GM08714 (cell line): ENCODE measurements around the gene BANF2.
"Not testable (repeated sequence)": the region's sequence is repeated elsewhere in the genome, so short reads cannot be mapped to it uniquely, and the experiment has no call there.

Experiments
- H3K4me3 ChIP-seq: fragments of 200-500 bp; sonication (Bioruptor generic); 2 replicates; pipeline ENCODE4 v1.5.1; 2014; ENCODE audit warnings: mild to moderate bottlenecking, low read length, inconsistent platforms
- ZNF274 ChIP-seq: IDR thresholded peaks from 2 replicates; pipeline ENCODE4 v1.6.1; 2012; ENCODE audit warnings: mild to moderate bottlenecking, low read depth, low read length

BANF2 gene

DNA sequence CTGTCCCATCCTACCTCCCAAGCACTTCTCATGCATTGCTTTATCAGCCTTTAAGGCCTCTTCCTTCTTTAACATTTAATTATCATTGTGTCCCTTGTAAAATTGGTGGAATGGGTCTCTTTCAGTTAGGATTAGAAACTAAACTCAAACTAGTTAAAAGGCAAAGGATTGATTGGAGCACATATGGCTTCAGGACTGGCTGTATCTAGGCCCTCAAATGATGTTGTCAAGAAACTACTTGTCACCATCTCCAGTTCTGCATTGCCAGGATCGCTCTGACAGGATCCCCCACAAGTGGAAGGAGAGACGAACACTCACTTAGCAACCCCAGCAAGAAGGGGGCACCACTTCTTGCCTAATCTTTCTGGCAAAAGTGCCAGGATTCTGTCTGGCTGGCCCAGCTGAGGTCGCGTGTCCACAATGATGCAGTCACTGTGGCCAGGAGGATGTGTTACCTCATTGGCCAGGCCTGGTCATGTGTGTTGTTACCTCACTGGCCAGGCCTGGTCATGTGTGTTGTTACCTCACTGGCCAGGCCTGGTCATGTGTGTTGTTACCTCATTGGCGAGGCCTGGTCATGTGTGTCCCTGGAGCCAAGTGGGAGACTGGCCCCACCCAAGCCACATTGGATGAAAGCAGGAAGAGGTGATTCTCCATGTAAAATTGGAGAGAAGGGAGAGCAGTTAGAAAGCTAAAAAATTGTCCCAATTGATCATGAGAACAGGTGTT lies 5.0 kb downstream of the BANF2 start:
- H3K4me3 ChIP-seq: no peak overlapping the region

DNA sequence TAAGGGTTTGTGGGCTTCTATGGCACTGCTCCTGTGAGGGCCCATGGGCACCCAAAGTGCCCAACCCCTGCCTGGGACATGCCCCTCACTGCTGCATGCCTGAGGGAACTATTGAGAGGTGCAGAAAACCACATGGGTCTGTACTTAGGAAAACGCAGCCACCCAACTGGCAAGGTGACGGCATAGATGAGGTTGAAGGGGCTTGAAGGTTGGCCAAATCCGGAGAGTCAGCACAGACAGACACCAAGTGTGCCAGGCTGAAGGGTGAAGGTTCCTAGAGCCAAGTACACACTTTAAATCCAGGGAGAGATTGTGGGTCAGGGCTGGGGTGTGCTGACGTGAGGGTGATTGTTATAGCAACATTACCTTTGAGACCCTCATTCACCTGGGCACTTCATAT lies 6.2 kb downstream of the BANF2 start:
- no peak overlapping the region for H3K4me3 ChIP-seq
- TF ChIP-seq ZNF274: no peak

More for the DNA sequence above, 5.0 kb downstream of the BANF2 start:
- no peak for TF ChIP-seq ZNF274

DNA sequence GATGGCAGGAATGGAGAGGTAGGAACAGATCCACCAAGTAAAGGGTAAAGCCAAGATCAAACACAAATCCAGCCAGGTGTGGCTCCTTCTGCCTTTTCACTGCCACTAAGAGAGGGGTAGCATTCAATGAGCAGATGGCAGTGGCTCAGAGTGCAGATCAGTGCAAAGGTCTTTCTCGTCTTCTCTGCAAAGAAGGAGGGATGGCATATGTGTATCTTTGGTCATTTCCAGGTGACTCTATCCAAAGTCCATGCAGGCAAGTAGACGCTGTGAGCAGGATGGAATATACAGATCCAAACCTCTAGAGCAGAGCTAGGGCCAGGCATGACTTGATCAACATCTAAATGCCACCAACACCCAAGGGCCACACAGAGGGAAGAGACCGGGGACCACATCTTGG lies 6.9 kb downstream of the BANF2 start:
- TF ChIP-seq ZNF274: no peak
- H3K4me3 ChIP-seq: no peak overlapping the region

DNA sequence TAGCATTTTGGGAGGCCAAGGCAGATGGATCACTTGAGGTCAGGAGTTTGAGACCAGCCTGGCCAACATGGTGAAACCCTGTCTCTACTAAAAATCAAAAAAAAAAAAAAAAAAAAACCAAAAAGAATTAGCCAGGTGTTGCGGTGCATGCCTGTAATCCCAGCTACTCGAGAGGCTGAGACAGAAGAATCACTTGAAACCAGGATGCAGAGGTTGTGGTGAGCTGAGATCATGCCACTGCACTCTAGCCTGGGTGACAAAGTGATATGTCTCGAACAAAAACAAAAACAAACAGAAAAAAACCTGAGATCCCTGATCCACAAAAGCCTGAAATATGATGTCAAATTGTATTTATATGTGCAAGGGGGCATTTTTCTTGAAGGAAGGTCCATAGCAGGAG lies 8.2 kb downstream of the BANF2 start:
- H3K4me3 ChIP-seq: not testable (repeated sequence)

DNA sequence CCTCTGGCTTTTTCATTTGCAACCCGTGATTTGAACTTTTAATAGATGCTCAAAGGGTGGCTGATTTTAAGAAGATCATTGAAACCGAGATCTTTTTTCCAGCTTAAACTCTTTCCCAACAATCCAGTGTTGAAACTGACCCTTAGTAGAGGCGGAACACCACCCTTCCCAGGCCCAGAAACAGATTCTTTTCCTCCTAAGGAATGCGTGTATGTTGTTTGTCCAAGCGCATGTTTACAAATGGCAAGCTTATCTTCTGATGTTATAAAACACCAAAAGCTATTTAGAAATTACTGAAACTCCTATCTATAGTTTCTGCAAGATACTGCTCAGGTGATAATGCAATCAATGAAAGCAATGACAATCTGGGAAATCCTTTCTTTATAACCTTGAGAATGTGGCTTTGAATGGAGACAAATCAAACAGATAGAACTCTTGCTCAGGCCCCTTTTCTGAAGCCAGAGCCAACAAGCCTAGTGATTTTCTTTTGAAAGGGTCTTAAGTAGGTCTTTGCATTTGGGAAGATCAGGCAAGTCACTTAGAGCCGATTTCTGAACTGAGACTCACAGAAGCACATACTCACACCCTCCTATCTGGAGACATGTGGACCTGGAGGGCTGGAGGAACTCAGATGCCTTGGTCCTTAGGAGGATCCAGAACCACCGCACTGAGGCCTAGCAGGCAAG lies 9.1 kb downstream of the BANF2 start:
- TF ChIP-seq ZNF274: no peak
- no peak overlapping the region for H3K4me3 ChIP-seq

DNA sequence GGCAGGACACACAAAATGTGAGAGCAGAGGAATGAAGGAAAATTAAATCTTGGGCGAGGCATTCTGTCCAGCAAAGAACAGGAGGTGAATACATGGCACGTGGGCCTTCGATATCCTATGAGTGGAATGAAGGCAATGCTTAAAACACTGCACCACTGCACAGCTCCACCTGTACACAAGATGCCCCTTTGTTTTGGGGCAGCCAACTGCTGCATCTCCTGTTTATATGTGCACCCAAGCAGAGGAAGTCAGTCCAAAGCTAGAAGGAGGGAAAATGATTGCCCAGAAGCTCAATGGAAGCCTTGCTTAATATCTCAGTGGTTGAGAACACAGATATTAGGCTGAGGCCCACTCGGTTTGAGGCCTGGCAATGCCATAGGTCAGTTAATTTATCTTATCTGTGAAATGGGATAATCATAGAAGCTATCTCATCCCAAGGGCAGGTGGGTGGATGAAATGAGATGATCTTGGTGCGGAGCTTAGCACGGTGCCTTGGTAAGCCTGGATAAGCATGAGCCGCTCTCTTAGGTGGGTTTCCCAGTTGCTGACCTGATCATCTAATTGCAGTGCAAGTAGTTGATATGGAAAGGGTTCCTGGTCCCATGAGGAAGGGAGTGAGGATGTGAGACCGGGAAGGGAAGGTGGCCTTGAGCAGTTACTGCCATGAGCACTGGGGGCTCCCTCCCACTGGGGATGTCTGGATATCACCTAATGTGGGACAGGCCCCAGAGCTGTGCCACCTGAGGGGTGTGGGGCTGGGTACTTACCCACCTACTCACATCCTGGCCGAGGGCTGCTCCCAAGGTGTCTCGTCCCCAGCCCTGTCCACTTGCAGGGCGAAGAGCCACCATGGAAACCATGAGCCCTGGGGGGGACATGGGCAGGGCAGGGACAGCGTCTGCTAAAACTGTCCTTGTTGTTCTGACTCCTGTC lies 9.9 kb downstream of the BANF2 start:
- H3K4me3 ChIP-seq: no peak overlapping the region
- no peak for TF ChIP-seq ZNF274

DNA sequence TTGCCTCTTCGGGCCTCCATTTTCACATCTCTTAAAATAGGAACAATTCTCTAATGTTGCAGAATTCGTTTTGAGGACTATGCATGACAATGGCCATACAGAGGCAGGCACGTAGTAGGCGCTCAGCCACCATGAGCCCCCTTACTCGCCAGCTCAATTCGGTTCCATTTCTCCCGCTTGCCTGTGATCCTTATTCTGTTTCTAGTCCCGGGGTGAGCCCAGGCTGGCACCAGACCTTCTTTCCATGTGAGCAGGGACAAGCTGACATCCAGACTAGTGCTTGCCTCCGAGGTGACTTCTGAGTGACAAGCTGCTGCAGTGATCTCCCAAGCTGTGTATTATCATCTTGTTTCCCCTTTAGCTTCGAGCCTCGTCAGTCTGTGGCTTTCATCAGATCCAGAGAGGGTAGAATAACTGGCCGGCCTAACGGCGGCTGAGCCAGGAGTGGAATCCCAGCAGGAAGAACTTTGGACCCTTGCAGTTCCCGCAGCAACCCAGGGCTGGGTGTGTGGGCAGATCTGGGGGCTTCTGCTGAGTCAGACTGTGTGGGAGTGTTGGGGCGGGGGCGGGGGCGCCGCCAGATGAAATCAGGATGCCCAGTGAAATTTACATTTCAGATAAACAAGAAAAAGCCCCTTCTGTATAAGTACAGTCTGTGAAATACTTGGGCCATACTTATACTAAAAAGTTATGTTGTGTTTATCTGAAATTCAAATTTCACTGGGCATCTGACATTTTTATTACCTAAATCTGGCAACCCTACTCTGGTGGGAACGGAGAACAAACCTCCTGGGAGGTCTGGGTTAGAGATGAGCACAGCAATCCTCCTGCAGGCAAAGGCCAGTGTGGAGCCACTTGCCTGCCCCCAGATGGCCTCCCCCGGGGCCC lies 10.9 kb downstream of the BANF2 start:
- H3K4me3 ChIP-seq: no peak overlapping the region
- TF ChIP-seq ZNF274: no peak

DNA sequence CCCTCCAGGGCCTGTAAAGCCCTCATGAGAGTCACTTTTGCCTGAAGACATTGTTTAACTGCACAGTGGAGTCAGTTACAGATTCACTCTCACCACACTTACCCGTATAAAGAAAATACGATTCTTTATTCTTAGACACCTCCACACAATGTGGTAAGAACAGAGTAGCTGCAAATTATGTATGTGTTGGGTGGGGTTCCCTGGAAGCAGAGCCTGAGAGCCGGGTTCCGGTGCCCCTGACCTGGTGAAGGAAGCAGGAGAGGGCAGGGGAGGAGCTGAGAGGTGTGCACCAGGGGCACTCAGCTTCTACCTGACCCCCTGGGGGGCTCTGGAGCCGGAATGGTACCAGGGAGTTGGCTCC lies 11.5 kb downstream of the BANF2 start:
- no peak for TF ChIP-seq ZNF274
- H3K4me3 ChIP-seq: no peak overlapping the region

DNA sequence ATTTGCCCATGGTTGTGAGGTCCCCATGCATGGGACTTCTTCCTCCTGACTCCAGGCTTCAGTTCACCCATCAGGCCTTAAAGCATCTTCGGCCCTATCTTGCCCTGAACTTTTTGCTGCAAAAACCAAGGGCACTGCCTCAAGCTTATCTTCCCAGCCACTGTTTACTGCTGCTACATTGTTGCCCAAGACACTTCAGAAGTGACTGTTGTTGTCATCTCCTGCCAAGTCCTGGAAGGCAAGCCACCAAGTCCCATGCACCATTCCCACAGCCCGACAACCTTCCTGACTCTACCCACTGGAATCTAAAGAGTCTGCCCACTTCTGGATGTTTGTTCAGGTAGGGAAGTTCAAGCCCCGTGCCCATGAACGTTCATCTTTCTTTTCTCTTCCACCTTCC lies 12.4 kb downstream of the BANF2 start:
- no peak overlapping the region for H3K4me3 ChIP-seq
- no peak for TF ChIP-seq ZNF274

DNA sequence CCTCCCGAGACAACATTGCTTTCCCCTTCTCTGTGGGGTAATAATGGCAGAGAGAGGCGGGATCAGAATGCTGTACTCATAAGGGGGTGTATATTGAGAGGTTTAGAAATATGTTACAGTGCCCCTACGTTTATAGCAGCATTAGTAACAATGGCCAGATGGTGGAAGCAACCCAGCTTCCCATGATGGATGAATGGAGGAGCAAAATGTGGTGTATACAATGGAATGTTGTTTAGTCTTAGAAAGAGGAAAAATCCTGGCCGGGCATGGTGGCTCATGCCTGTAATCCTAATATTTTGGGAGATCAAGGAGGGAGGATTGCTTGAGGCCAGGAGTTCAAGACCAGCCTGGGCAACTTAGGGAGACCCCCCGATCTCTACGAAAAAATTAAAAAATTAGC lies 12.9 kb downstream of the BANF2 start:
- no peak overlapping the region for H3K4me3 ChIP-seq
- TF ChIP-seq ZNF274: no peak

DNA sequence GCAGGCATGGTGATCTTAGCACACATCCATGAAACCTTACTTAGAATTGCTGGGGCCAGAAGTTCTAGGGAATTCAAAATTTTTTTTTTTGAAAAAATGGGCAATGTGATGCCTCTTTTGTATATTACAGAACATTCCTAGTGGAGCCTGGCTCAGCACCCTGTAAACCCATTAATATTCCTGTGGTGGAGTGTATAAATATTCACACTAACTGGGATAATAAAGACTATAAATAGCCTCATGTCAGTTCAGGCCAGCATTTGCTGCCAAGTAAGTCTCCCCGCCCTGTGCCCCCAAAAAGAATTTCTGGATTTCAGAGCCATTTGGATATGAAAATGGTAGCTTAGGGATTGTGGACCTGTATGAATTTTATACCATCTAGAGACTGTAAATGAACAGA lies 14.8 kb downstream of the BANF2 start:
- TF ChIP-seq ZNF274: no peak
- H3K4me3 ChIP-seq: no peak overlapping the region

DNA sequence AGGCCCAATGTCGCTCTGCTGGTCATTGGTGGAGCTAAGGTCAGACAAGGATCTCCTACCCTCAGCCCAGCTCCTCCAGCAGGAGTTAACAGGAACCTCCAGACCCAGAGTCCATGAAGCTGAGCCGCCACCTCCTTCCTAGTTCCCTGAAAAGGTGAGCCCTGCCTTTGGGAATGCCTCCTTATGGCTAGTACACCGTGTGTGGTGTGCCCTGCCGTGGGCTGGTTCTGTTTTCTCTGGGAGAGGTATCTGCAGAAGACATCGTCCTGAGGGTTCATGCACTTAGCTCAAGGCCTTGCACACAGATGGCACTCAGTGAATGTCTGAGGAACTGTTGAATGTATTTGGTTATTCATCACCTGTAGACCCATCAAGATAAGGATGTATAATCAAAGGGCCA lies 15.3 kb downstream of the BANF2 start:
- no peak overlapping the region for H3K4me3 ChIP-seq
- no peak for TF ChIP-seq ZNF274

DNA sequence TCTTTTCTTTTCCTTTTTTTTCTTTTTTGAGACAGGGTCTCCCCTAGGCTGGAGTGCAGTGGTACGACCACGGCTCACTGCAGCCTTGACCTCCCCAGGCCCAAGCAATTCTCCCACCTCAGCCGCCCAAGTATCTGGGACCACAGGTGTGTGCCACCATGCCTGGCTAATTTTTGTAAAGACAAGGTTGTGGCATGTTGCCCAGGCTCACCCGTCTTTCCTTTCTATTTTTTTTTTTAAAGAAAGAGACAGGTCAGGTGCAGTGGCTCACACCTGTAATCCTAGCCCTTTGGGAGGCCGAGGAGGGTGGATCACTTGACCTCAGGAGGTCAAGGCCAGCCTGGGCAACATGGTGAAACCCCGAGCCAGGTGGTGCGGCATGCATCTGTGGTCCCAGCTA lies 16.6 kb downstream of the BANF2 start:
- TF ChIP-seq ZNF274: no peak
- H3K4me3 ChIP-seq: no peak overlapping the region

DNA sequence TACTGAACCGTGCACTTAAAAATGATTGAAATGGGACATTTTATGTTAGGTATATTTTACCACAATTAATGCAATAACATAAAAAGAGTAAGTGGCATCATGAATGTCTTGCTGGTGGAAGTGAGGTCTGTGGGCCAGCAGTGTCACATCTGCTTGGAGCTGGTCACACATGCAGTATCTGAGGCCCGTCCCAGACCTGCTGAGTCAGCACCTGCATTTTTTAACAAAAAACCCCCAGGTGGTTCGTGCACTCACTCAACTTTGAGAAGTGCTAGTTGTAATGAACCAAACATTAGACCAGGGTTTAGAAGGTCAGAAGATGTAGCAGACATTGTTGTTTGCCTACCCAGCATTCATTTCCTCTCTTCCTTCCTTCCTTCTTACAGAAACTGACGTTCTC lies 21.0 kb downstream of the BANF2 start:
- TF ChIP-seq ZNF274: no peak
- H3K4me3 ChIP-seq: no peak overlapping the region
